ENCODE results near the gene GSDMA. TPM values are rescaled to one million over a fixed set of nuclear protein-coding genes. Genes with fewer than 3 reads are reported as not detected.

Gene GSDMA
- polyA plus RNA-seq, 3 donors: not detected

DNA sequence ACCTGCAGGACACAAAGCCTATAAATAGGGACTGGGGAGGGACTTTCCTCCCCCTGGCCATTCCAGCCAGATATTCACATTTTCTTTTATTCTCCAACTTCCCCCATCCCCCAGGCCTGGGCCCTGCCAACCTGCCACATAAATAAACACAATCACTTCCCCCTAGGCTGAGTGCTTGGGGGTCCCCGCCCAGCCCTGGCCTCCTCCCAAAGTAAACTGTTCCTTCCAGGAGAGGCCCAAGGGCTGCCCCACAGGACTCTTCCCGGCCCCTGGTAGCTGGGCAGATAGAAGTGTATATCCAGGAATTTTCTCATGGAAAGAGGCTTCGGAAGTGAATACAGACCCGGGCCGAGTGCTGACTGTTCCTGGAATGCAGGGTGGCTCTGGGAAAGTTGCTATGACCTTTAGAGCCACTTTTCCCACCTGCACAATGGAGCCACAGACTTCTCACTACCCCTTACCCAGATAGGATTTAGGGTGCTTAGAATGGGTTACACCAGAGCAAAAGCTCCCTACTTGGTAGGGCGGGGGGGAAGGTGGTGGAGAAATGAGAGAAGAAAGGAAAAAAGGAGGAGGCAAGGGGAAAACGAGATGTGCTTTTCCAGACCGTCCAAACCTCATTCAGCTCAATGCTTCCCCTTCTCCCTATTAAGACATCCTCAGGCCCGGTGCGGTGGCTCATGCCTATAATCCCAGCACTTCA, 60.9 kb downstream of the GSDMA start:
- Histone ChIP-seq H3K4me2 (replicated peaks; ENCODE audit: extremely low read depth, low read length, poor library complexity, severe bottlenecking) (no peak overlapping the region), H2AFZ (ENCODE audit: insufficient read depth, low read depth, low read length, poor library complexity, severe bottlenecking) (no peak overlapping the region), H3K27me3 (ENCODE audit: control insufficient read depth in 2 of 2, insufficient read depth in 2 of 2, low read length in 2 of 2) (no peaks in the 10 kb centered on the region), H3K4me3 (replicated peaks in 1 of 3; ENCODE audit: low read depth in 2 of 3, low read length in 3 of 3) (no peak overlapping the region), H3K27ac (ENCODE audit: low read depth in 1 of 2, low read length in 2 of 2) (no peak overlapping the region), H3K9ac (ENCODE audit: insufficient read depth, low read length, poor library complexity, severe bottlenecking) (no peak overlapping the region), H3K9me3 (replicated peaks in 1 of 2; ENCODE audit: control insufficient read depth in 1 of 2, insufficient read depth in 1 of 2, low read length in 2 of 2) (no peaks in the 10 kb centered on the region), H3K79me2 (ENCODE audit: insufficient read depth, low read length) (no peaks in the 10 kb centered on the region), H3K36me3 (replicated peaks in 1 of 2; ENCODE audit: control insufficient read depth in 1 of 2, insufficient read depth in 2 of 2, low read length in 2 of 2) (peaks cover 76 to 92% of the 10 kb centered on the region in 2 donors), H3K4me1 (ENCODE audit: control insufficient read depth in 1 of 2, insufficient read depth in 2 of 2, low read length in 2 of 2) (no peaks in the 10 kb centered on the region), H4K20me1 (ENCODE audit: insufficient read depth, low read length) (no peaks in the 10 kb centered on the region)
- Mint-ChIP-seq H3K36me3 (peaks cover 68 to 84% of the 10 kb centered on the region in 2 donors), H3K4me1 (peaks cover 1% of the 10 kb centered on the region), H3K9me3 (no peaks in the 10 kb centered on the region), H3K27me3 (ENCODE audit: low read depth in 3 of 3) (no peaks in the 10 kb centered on the region), H3K27ac (peak overlapping the region in 2 of 7 donors; percentile 57 to 58), H3K4me3 (no peak overlapping the region)
- DNase-seq: no peak
- intact Hi-C loops (cut with micrococcal nuclease): no loop called here
- TF ChIP-seq, protein P1, sequence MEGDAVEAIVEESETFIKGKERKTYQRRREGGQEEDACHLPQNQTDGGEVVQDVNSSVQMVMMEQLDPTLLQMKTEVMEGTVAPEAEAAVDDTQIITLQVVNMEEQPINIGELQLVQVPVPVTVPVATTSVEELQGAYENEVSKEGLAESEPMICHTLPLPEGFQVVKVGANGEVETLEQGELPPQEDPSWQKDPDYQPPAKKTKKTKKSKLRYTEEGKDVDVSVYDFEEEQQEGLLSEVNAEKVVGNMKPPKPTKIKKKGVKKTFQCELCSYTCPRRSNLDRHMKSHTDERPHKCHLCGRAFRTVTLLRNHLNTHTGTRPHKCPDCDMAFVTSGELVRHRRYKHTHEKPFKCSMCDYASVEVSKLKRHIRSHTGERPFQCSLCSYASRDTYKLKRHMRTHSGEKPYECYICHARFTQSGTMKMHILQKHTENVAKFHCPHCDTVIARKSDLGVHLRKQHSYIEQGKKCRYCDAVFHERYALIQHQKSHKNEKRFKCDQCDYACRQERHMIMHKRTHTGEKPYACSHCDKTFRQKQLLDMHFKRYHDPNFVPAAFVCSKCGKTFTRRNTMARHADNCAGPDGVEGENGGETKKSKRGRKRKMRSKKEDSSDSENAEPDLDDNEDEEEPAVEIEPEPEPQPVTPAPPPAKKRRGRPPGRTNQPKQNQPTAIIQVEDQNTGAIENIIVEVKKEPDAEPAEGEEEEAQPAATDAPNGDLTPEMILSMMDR (IDR thresholded peaks at IDR 0.05): no peak
- 60% methylated on average over 1 of the region's 10 CpGs for WGBS (ENCODE audit: insufficient coverage)

- no peak overlapping the region for H3K4me2 ChIP-seq (replicated peaks; ENCODE audit: extremely low read depth, low read length, poor library complexity, severe bottlenecking)
- no peaks in the 10 kb centered on the region for H4K20me1 ChIP-seq (ENCODE audit: insufficient read depth, low read length)
- intact Hi-C loops (cut with micrococcal nuclease): no loop called here
- DNase-seq: no peak
- Mint-ChIP-seq H3K9me3 (no peaks in the 10 kb centered on the region), H3K27ac (no peak overlapping the region), H3K27me3 (ENCODE audit: low read depth in 3 of 3) (no peaks in the 10 kb centered on the region), H3K4me3 (no peak overlapping the region), H3K4me1 (no peaks in the 10 kb centered on the region), H3K36me3 (peaks cover 70 to 84% of the 10 kb centered on the region in 2 donors)
- WGBS (ENCODE audit: insufficient coverage): 97% methylated on average over 5 of the region's 8 CpGs
- H3K27ac ChIP-seq (ENCODE audit: low read depth in 1 of 2, low read length in 2 of 2): no peak overlapping the region
- no peaks in the 10 kb centered on the region for H3K27me3 ChIP-seq (ENCODE audit: control insufficient read depth in 2 of 2, insufficient read depth in 2 of 2, low read length in 2 of 2)
- H3K4me1 ChIP-seq (ENCODE audit: control insufficient read depth in 1 of 2, insufficient read depth in 2 of 2, low read length in 2 of 2): no peaks in the 10 kb centered on the region
- TF ChIP-seq, protein P1 (IDR thresholded peaks at IDR 0.05): no peak
- no peak overlapping the region for H3K4me3 ChIP-seq (replicated peaks in 1 of 3; ENCODE audit: low read depth in 2 of 3, low read length in 3 of 3)
- H2AFZ ChIP-seq (ENCODE audit: insufficient read depth, low read depth, low read length, poor library complexity, severe bottlenecking): no peak overlapping the region
- H3K79me2 ChIP-seq (ENCODE audit: insufficient read depth, low read length): no peaks in the 10 kb centered on the region
- H3K9ac ChIP-seq (ENCODE audit: insufficient read depth, low read length, poor library complexity, severe bottlenecking): no peak overlapping the region
- H3K36me3 ChIP-seq (replicated peaks in 1 of 2; ENCODE audit: control insufficient read depth in 1 of 2, insufficient read depth in 2 of 2, low read length in 2 of 2): peaks cover 75 to 93% of the 10 kb centered on the region in 2 donors
- H3K9me3 ChIP-seq (replicated peaks in 1 of 2; ENCODE audit: control insufficient read depth in 1 of 2, insufficient read depth in 1 of 2, low read length in 2 of 2): no peaks in the 10 kb centered on the region
Measured at GRCh38 chr17:40024901-40025300, 62.1 kb downstream of the GSDMA start.

Data from CD14-positive monocyte (primary cell).